WERI-Rb-1 (cell line): ENCODE data around the gene SLC41A3.

Experiments used
- DNase-seq: peaks from one replicate; pipeline ENCODE4 v3.0.0-alpha.2; 2020
- H3K27ac ChIP-seq: fragments of 250-450 bp; sonication (Bioruptor Pico); 2 replicates; pipeline ENCODE4 v1.5.1; 2020; ENCODE audit warnings: mild to moderate bottlenecking, moderate library complexity
- H3K27me3 ChIP-seq: fragments of 250-450 bp; sonication (Bioruptor Pico); 2 replicates; pipeline ENCODE4 v1.5.1; 2021; ENCODE audit warnings: mild to moderate bottlenecking, low read depth, moderate library complexity; ENCODE audit not compliant: insufficient read depth, severe bottlenecking
- H3K36me3 ChIP-seq: fragments of 250-450 bp; sonication (Bioruptor Pico); 2 replicates; pipeline ENCODE4 v1.5.1; 2020; ENCODE audit warnings: mild to moderate bottlenecking, moderate library complexity
- H3K4me3 ChIP-seq: 2 replicates; pipeline ENCODE4 v1.5.1; 2011; ENCODE audit warnings: low read depth, mild to moderate bottlenecking, control low read depth, low read length
- H3K9me3 ChIP-seq: fragments of 250-450 bp; sonication (Bioruptor Pico); 2 replicates; pipeline ENCODE4 v1.5.1; 2021; ENCODE audit warnings: mild to moderate bottlenecking, moderate library complexity; ENCODE audit not compliant: severe bottlenecking
- TF ChIP-seq, protein P1 (sequence below): IDR thresholded peaks from 2 replicates; pipeline ENCODE4 v1.5.1; 2011; ENCODE audit warnings: low read depth, mild to moderate bottlenecking, control low read depth, inconsistent platforms, low read length

SLC41A3 gene

DNA sequence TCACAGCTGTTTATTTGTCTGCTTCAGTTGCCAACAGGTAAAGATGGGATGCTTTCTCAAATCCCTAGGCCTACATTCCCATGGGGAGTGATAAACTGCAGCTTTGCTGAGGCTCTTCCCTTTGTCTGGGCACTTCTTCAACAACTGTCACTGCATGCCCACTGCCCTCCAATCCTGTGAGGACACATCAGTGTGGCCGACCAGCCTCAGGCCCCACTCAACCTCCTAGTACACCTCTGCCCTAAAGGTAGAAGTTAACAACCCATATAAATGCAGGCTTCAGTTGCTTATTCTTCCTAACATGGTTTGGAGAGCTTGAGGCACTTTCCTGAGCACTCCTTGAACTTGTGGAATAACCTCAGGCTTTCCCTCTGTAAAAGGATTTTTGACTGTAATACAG, 65.4 kb downstream of the SLC41A3 start:
- Histone ChIP-seq H3K27ac (no peak overlapping the region), H3K27me3 (no peaks in the 10 kb centered on the region), H3K36me3 (no peaks in the 10 kb centered on the region; the same call in 1 of the 2 replicates), H3K4me3 (no peak overlapping the region), H3K9me3 (no peaks in the 10 kb centered on the region)
- TF ChIP-seq, protein P1, sequence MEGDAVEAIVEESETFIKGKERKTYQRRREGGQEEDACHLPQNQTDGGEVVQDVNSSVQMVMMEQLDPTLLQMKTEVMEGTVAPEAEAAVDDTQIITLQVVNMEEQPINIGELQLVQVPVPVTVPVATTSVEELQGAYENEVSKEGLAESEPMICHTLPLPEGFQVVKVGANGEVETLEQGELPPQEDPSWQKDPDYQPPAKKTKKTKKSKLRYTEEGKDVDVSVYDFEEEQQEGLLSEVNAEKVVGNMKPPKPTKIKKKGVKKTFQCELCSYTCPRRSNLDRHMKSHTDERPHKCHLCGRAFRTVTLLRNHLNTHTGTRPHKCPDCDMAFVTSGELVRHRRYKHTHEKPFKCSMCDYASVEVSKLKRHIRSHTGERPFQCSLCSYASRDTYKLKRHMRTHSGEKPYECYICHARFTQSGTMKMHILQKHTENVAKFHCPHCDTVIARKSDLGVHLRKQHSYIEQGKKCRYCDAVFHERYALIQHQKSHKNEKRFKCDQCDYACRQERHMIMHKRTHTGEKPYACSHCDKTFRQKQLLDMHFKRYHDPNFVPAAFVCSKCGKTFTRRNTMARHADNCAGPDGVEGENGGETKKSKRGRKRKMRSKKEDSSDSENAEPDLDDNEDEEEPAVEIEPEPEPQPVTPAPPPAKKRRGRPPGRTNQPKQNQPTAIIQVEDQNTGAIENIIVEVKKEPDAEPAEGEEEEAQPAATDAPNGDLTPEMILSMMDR = no peak
- no peak for DNase-seq

DNA sequence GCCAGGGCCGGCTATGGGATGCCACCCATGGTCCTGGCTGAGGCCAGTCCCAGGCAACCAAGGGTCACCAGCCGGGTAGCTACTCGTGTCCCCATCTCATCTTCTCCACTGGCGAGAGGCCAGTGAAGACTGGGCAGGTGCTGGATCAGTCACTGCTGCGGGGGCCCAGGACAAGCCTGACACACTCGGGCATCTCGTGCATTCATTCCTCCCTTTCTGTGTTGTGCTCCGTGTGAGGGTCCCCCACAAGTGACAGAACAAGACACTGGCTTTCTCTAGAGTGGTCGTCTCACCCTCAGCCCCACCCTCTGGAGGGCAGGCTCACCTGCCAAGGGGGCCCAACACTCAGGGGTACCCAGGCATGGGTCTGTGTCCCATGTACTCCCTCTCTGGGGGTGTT, 66.6 kb downstream of the SLC41A3 start:
- Histone ChIP-seq H3K9me3 (no peaks in the 10 kb centered on the region), H3K27me3 (no peaks in the 10 kb centered on the region)
- TF ChIP-seq, protein P1 = no peak

DNA sequence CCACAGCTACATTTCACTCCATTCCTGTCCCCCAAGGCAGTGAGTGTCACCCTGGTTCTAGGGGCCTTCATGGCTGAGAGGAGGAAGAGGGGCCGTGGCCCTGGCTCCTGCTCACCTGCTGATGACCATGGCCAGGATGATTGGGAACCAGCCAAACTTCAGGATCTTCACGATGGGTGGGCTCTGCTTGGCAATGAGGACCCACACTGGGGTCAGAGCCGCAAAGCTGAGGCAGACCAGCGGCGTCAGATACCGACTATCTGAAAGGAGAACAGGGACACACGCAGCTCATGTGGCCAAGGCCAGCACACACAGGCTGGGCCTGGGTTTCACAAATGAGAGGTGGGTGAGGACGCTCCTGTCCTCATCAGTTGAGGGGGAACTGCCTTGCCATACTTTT, 67.3 kb downstream of the SLC41A3 start:
- no peaks in the 10 kb centered on the region; the same call in 1 of the 2 replicates for H3K36me3 ChIP-seq
- DNase-seq = no peak
- TF ChIP-seq, protein P1 = no peak

More for the DNA sequence above, 66.6 kb downstream of the SLC41A3 start:
- no peaks in the 10 kb centered on the region; the same call in 1 of the 2 replicates for H3K36me3 ChIP-seq
- no peak overlapping the region for H3K4me3 ChIP-seq
- H3K27ac ChIP-seq = no peak overlapping the region
- DNase-seq = no peak

DNA sequence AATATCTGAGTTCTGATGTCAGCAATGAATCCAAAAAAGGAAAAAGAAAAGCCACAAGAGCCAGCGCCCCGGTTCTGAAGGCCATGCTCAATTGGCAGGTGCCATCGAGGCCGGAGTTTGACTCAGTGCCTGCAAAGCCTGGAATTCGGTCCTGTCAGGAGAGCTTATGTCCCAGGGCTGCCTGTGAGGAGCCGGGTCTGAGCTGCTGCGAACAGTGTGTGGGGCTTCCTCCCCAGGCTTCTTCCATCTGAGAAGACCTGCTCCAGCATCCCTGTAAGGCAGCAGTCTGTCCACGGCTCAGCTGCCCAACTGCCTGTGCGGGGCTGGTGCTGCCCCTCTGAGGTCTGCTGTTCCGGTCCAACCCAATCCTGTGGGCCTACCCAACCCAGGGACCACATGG, 68.8 kb downstream of the SLC41A3 start:
- Histone ChIP-seq H3K4me3 (no peak overlapping the region), H3K27ac (no peak overlapping the region), H3K27me3 (no peaks in the 10 kb centered on the region), H3K36me3 (no peaks in the 10 kb centered on the region; the same call in none of the 2 replicates), H3K9me3 (no peaks in the 10 kb centered on the region)
- TF ChIP-seq, protein P1 = no peak
- DNase-seq = no peak

More for the DNA sequence above, 67.3 kb downstream of the SLC41A3 start:
- Histone ChIP-seq H3K27me3 (no peaks in the 10 kb centered on the region), H3K4me3 (no peak overlapping the region), H3K9me3 (no peaks in the 10 kb centered on the region), H3K27ac (no peak overlapping the region)

DNA sequence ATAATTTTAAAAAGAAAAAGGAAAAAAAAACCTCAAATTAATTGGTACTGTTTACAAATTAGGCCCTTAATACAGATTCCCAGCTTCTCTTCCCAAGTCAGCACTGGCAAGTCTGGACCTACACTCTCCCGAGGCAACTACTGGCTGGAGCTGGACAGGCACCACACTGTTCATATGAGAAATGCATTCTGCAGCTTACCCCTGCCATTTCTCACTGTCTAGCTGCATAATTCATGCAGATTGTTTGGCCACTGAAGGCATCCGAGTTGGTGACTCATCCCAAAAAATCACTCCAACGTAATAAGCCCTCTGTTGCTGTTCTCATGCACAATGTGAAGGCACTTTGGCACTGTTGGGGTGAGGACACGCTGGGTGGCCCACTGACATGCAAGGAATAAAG, 69.7 kb downstream of the SLC41A3 start:
- H3K27me3 ChIP-seq = no peaks in the 10 kb centered on the region
- TF ChIP-seq, protein P1 = no peak
- H3K9me3 ChIP-seq = no peaks in the 10 kb centered on the region
- no peak for DNase-seq
- no peak overlapping the region for H3K4me3 ChIP-seq
- no peaks in the 10 kb centered on the region; the same call in none of the 2 replicates for H3K36me3 ChIP-seq
- H3K27ac ChIP-seq = no peak overlapping the region

DNA sequence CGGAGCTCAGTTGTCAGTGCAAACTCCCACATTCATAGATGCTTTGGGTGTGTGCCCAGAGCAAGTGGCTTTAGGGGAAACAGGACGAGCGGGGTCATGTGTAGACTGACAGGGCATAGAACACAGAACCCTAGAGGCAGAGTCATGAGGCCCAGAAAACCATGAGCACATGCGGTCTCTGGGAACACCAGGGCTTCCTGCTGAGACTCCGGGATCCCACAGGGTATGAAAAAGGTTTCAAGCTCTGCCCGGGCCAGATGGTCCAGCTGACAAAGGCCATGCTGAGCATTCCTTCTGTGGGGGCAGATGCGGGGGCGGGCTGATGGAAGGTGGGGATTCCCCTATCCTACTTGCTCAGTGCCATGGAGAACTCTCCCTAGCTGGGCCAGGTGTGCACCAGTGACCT, 70.2 kb downstream of the SLC41A3 start:
- TF ChIP-seq, protein P1 = no peak
- Histone ChIP-seq H3K36me3 (no peaks in the 10 kb centered on the region; the same call in none of the 2 replicates), H3K27me3 (no peaks in the 10 kb centered on the region), H3K27ac (no peak overlapping the region), H3K9me3 (no peaks in the 10 kb centered on the region), H3K4me3 (no peak overlapping the region)
- peak; percentile 64 for DNase-seq
